GM12865 (cell line): Measurements from ENCODE around the gene SMARCC1.
"Not testable (repeated sequence)": the region's sequence is repeated elsewhere in the genome, so short reads cannot be mapped to it uniquely, and the experiment has no call there.

Experiments
- DNase-seq: peaks from one replicate; pipeline ENCODE4 v3.0.0; 2010; ENCODE audit warnings: low read depth
- H3K4me3 ChIP-seq: 2 replicates; pipeline ENCODE4 v1.5.1; 2011; ENCODE audit warnings: mild to moderate bottlenecking, low read depth, low read length, control low read depth
- TF ChIP-seq, protein P1 (sequence below): IDR thresholded peaks from 2 replicates; pipeline ENCODE4 v1.5.1; 2011; ENCODE audit warnings: low read length, control low read depth, low read depth, inconsistent platforms; ENCODE audit not compliant: insufficient read depth; ENCODE audit errors: missing control alignments

The SMARCC1 gene

GRCh38 chr3:47781685-47782445 lies at the start of gene SMARCC1:
TSS of gene SMARCC1 (minus strand) at chr3:47781893. CDS start at chr3:47781797, 96 bp downstream.
- peak; percentile 99 for DNase-seq
- TF ChIP-seq, protein P1, sequence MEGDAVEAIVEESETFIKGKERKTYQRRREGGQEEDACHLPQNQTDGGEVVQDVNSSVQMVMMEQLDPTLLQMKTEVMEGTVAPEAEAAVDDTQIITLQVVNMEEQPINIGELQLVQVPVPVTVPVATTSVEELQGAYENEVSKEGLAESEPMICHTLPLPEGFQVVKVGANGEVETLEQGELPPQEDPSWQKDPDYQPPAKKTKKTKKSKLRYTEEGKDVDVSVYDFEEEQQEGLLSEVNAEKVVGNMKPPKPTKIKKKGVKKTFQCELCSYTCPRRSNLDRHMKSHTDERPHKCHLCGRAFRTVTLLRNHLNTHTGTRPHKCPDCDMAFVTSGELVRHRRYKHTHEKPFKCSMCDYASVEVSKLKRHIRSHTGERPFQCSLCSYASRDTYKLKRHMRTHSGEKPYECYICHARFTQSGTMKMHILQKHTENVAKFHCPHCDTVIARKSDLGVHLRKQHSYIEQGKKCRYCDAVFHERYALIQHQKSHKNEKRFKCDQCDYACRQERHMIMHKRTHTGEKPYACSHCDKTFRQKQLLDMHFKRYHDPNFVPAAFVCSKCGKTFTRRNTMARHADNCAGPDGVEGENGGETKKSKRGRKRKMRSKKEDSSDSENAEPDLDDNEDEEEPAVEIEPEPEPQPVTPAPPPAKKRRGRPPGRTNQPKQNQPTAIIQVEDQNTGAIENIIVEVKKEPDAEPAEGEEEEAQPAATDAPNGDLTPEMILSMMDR: no peak
- peak within 1 kb of the TSS; percentile 99 for H3K4me3 ChIP-seq

DNA sequence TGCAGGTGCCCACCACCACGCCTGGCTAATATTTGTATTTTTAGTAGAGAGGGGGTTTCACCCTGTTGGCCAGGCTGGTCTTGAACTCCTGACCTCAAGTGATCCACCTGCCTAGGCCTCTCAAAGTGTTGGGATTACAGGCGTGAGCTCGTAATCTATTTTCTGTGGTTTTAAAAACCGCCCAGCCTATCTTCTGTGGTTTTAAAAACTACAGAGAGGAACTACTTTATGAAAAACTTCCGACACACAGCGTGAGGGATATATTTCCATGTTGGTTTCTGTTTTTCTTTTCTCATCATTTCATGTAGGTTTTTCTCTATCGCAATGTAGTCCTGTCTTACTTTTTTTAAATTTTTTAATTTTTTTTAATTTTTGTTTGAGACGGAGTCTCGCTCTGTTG lies 47.8 kb upstream of the SMARCC1 start:
- DNase-seq, H3K4me3 ChIP-seq: not testable (repeated sequence)

DNA sequence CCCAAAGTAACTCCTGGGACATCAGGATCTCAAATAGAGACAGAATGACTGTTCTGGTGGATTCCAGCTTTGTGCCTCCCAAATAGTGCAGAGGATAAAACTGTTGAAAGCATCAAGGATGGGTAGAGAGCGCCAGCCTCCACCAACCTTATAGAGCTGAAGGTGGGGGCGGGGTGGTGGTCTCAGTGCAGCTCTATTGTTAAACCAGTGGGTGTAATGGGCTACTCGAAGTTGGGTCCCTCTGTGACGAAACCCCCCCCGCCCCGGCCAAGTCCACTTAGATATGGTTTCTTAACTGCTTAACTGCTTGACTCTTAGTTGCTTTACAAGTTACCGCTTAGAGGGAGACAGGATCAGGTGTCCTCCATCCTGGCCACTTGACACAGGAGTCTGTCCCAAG lies 43.9 kb upstream of the SMARCC1 start:
- peak overlapping the region; percentile 99 for H3K4me3 ChIP-seq
- TF ChIP-seq, protein P1: no peak
- no peak for DNase-seq

DNA sequence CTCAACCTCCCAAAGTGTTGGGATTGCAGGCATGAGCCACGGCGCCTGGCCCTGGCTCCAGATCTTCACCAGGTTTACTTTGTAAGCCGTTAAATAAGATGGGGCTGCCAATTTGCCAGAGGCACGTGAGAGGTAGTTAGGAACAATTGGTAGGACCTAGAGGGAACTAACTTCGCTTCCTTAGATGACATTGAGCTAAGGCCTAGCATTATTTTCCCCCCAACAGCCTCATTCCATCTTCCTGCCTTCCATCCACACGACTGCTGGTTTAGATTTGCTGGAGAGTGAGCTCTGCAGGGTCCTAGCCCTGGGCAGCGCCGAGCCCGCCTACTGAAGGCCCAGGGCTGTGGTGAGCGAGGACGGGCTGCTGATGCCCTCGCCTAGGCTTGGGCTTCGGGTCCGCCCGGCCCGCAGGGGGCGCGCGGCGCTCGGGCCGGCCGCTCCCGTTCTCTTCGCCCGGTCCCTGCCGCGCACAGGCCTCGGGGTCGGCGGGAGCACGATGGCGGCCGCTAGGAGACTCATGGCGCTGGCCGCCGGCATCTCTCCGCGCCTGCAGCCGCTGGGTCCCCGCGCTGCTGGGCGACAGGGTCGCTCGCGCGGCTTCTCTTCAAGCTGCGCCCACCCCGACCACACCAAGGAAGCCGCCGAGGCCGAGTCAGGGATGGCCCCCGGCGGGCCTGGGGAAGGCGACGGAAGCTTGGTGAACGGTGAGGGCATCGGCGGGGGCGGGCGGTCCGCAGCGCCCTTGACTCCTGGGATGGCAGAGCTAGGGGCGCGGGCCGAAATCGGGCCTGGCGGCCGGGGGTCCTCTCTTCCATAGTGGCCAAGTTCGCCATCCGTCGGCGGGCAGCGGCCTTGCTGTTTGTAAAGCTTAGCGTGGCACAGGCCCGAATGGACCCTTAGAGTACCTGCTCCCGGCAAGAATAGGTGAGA lies 43.1 kb upstream of the SMARCC1 start:
- peak; percentile 88 for DNase-seq
- peak overlapping the region; percentile 99 for H3K4me3 ChIP-seq
- TF ChIP-seq, protein P1: peak; percentile 86

- TF ChIP-seq, protein P1: no peak
- no peak for DNase-seq
- H3K4me3 ChIP-seq: no peak overlapping the region
Measured at GRCh38 chr3:47817609-47818008, 35.9 kb upstream of the SMARCC1 start.

- no peak overlapping the region for H3K4me3 ChIP-seq
- no peak for DNase-seq
- TF ChIP-seq, protein P1: no peak
Measured at GRCh38 chr3:47813551-47814177, 32.0 kb upstream of the SMARCC1 start.

GRCh38 chr3:47804577-47804976 lies 22.9 kb upstream of the SMARCC1 start:
- TF ChIP-seq, protein P1: no peak
- no peak for DNase-seq
- no peak overlapping the region for H3K4me3 ChIP-seq
